BLaER1 treated with 17β-estradiol and CSF1 and Interleukin-3, amounts not matched to agents 10 nM and 100 nM (cell line): ENCODE data around the gene ZNF629.

Experiments used
- H3K27ac ChIP-seq, 11 experiments: shearing (Covaris generic); formaldehyde crosslinking; 2 replicates each; pipeline ENCODE4 v1.8.1; 2022
- H3K27me3 ChIP-seq, 11 experiments: shearing (Covaris generic); formaldehyde crosslinking; 2 replicates each; pipeline ENCODE4 v1.8.1; 2022
- H3K36me3 ChIP-seq, 11 experiments: shearing (Covaris generic); formaldehyde crosslinking; 2 replicates each; pipeline ENCODE4 v1.8.1; 2022
- H3K4me1 ChIP-seq, 10 experiments: shearing (Covaris generic); formaldehyde crosslinking; 2 replicates each; pipeline ENCODE4 v1.8.1; 2022
- H3K4me2 ChIP-seq, 11 experiments: shearing (Covaris generic); formaldehyde crosslinking; 2 replicates each; pipeline ENCODE4 v1.8.1; 2022
- H3K4me3 ChIP-seq, 10 experiments: shearing (Covaris generic); formaldehyde crosslinking; 2 replicates each; pipeline ENCODE4 v1.8.1; 2022
- H3K9ac ChIP-seq, 11 experiments: shearing (Covaris generic); formaldehyde crosslinking; 2 replicates each; pipeline ENCODE4 v1.8.1; 2022
- H3K9me3 ChIP-seq, 11 experiments: shearing (Covaris generic); formaldehyde crosslinking; replicated peaks in 1 of 11; 2 replicates each; pipeline ENCODE4 v1.8.1; 2022
- H4K20me1 ChIP-seq, 11 experiments: shearing (Covaris generic); formaldehyde crosslinking; 2 replicates each; pipeline ENCODE4 v1.8.1; 2022
- Cebpa-rat ChIP-seq, 11 experiments: shearing (Covaris generic); IDR thresholded peaks; 2 replicates each; pipeline ENCODE4 v1.8.1; 2022

Gene ZNF629

DNA sequence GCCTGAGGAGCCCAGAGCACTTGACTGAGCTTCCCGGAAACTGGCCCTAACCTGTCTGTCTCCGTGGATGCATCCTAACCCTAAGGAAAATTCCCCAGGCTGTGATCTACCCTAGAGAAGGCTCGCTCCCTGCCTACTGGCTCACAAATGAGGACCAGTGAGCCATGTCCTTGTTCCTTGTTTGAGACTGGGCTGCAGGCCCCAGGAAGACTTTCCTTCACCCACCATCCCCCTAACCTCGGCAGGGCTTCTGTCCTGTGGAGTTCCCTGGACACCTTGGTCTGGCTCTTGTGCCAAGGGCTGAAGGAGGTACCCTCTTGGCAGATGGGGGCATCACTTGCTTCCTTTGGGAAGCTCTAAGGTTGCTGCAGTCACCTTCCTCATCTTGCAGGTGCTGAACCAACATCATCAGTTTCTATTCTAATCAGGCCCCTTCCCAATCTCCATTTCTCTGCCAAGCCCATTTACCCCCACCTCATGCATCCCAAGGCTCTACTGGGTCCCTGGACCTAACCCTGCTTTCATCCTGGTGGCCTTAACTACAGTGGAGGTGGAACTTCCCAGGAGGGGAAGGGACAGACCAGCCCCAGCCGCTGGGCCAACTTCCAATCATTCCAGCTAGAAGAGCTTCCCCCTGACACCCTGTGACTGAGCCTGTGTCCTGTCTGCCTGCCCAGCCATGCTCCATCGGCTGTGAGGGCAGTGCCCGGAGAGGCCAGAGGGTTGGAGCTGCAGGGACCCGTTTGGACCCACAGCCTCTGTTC, 12.5 kb downstream of the ZNF629 start:
- Histone ChIP-seq H3K9ac (peak overlapping the region in 10 of 11 experiments; percentile 83 to 97 (median 90); a peak in 19 of 22 replicates), H3K9me3 (no peaks in the 10 kb centered on the region), H3K4me2 (peak overlapping the region; percentile 83 to 99 (median 92)), H3K27me3 (no peaks in the 10 kb centered on the region), H4K20me1 (peaks cover 0 to 76% (median 57%) of the 10 kb centered on the region in 11 experiments; a peak in 16 of 22 replicates), H3K36me3 (peaks cover 41 to 76% (median 60%) of the 10 kb centered on the region in 11 experiments), H3K27ac (peak overlapping the region in 7 of 11 experiments; percentile 86 to 95 (median 91); a peak in 4 of 22 replicates), H3K4me1 (peaks cover 24 to 49% (median 34%) of the 10 kb centered on the region in 10 experiments), H3K4me3 (peak overlapping the region; percentile 63 to 88 (median 79))
- no peak for TF ChIP-seq Cebpa-rat (IDR thresholded peaks at IDR 0.05)

DNA sequence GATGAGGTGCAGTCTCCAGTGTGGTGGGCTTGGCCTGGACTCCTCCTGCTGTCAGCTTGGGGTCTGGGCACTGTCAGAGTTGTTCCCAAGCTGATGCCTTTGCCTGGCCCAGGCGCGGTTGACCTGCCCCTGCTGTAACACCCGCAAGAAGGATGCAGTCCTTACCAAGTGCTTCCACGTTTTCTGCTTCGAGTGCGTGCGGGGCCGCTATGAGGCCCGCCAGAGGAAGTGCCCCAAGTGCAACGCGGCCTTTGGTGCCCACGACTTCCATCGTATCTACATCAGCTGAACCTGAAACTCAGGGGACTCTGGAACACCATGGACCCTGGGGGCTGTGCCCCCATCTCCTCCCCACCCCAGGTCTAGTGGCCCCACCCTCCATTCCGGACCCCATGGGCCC, 13.2 kb downstream of the ZNF629 start:
- Histone ChIP-seq H3K4me1 (peaks cover 24 to 46% (median 34%) of the 10 kb centered on the region in 10 experiments), H3K36me3 (peaks cover 49 to 76% (median 60%) of the 10 kb centered on the region in 11 experiments), H3K27me3 (no peaks in the 10 kb centered on the region), H3K27ac (no peak overlapping the region), H3K4me2 (no peak overlapping the region), H3K4me3 (no peak overlapping the region), H3K9me3 (no peaks in the 10 kb centered on the region), H4K20me1 (peaks cover 0 to 76% (median 53%) of the 10 kb centered on the region in 11 experiments; a peak in 16 of 22 replicates), H3K9ac (no peak overlapping the region)
- TF ChIP-seq Cebpa-rat (IDR thresholded peaks at IDR 0.05), result no peak

DNA sequence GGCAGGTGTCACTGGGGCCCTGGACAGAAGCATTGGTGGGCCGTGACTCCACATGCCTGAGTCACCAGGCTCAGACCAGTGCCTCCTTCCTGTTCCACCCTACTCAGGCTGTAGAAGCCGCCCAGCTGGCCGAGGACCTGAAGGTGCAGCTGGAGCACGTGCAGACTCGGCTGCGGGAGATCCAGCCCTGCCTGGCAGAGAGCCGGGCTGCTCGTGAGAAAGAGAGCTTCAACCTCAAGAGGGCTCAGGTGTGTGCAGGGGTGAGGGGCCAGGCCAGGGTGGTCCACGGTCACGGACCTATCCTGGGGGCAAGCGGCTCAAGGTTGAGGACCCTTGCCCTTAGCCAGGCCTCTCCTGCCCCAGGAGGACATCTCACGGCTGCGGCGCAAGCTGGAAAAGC, 15.3 kb downstream of the ZNF629 start:
- peaks cover 0 to 73% (median 42%) of the 10 kb centered on the region in 11 experiments; a peak in 18 of 22 replicates for H4K20me1 ChIP-seq
- no peaks in the 10 kb centered on the region for H3K9me3 ChIP-seq
- H3K27me3 ChIP-seq, result no peaks in the 10 kb centered on the region
- H3K4me1 ChIP-seq, result peaks cover 18 to 27% (median 19%) of the 10 kb centered on the region in 10 experiments
- no peak overlapping the region for H3K4me2 ChIP-seq
- no peak for TF ChIP-seq Cebpa-rat (IDR thresholded peaks at IDR 0.05)
- H3K27ac ChIP-seq, result no peak overlapping the region
- no peak overlapping the region for H3K4me3 ChIP-seq
- H3K9ac ChIP-seq, result peak overlapping the region in 2 of 11 experiments; percentile 9 to 35; a peak in 1 of 22 replicates
- peaks cover 70 to 83% (median 80%) of the 10 kb centered on the region in 11 experiments for H3K36me3 ChIP-seq

DNA sequence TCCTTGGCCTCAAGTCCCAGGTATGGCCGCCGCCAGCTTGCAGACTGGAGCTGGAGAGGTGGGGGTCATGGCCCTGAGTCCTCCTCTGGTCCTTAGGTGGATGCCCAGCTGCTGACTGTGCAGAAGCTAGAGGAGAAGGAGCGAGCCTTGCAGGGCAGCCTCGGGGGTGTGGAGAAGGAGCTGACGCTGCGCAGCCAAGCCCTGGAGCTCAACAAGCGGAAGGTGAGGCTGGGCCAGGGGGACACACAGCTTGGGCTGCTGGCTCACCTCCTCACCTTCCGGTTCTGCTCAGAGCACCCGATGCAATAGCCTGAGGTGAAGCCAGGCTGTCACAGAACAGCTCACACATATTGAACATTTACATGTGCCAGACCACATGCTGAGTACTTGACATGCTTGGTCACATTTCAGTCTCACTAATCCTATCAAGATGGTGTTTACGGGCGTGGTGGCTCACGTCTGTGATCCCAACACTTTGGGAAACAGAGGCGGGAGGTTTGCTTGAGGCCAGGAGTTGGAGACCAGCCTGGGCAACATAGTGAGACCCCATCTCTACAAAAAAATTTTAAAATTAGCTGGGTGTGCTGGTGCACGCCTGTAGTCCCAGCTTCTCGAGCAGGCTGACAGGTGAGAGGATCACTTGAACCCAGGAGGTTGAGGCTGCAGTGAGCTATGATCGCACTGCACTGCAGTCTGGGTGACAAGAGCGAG, 17.5 kb downstream of the ZNF629 start:
- Histone ChIP-seq H3K4me2 (no peak overlapping the region), H3K9me3 (no peaks in the 10 kb centered on the region), H3K27ac (no peak overlapping the region), H3K4me1 (peaks cover 3 to 16% (median 5%) of the 10 kb centered on the region in 10 experiments; a peak in 16 of 20 replicates), H3K9ac (no peak overlapping the region), H3K27me3 (no peaks in the 10 kb centered on the region), H4K20me1 (peaks cover 0 to 84% (median 51%) of the 10 kb centered on the region in 11 experiments; a peak in 18 of 22 replicates), H3K4me3 (no peak overlapping the region), H3K36me3 (peaks cover 92 to 100% (median 99%) of the 10 kb centered on the region in 11 experiments)
- TF ChIP-seq Cebpa-rat (IDR thresholded peaks at IDR 0.05), result no peak

GRCh38 chr16:30768583-30769181, 18.3 kb downstream of the ZNF629 start:
- Histone ChIP-seq H3K36me3 (peaks cover 98 to 100% (median 99%) of the 10 kb centered on the region in 11 experiments), H3K4me1 (peaks cover 1 to 16% (median 8%) of the 10 kb centered on the region in 10 experiments; a peak in 18 of 20 replicates), H3K9me3 (no peaks in the 10 kb centered on the region), H3K27ac (no peak overlapping the region), H3K27me3 (no peaks in the 10 kb centered on the region), H3K4me3 (no peak overlapping the region), H3K4me2 (no peak overlapping the region), H4K20me1 (peaks cover 0 to 84% (median 48%) of the 10 kb centered on the region in 11 experiments; a peak in 18 of 22 replicates), H3K9ac (peak overlapping the region in 1 of 11 experiments; percentile 18; a peak in 1 of 22 replicates)
- TF ChIP-seq Cebpa-rat (IDR thresholded peaks at IDR 0.05), result no peak

- peaks cover 97 to 100% (median 99%) of the 10 kb centered on the region in 11 experiments for H3K36me3 ChIP-seq
- H3K4me2 ChIP-seq, result no peak overlapping the region
- H3K4me1 ChIP-seq, result peaks cover 9 to 21% (median 15%) of the 10 kb centered on the region in 10 experiments
- H3K27ac ChIP-seq, result no peak overlapping the region
- no peak for TF ChIP-seq Cebpa-rat (IDR thresholded peaks at IDR 0.05)
- peaks cover 0 to 84% (median 46%) of the 10 kb centered on the region in 11 experiments; a peak in 18 of 22 replicates for H4K20me1 ChIP-seq
- H3K27me3 ChIP-seq, result no peaks in the 10 kb centered on the region
- H3K9ac ChIP-seq, result peak overlapping the region in 4 of 11 experiments; percentile 17 to 37 (median 28); a peak in 3 of 22 replicates
- H3K9me3 ChIP-seq, result no peaks in the 10 kb centered on the region
- H3K4me3 ChIP-seq, result no peak overlapping the region
These were observed 19.1 kb downstream of the ZNF629 start for GRCh38 chr16:30767767-30768465.

DNA sequence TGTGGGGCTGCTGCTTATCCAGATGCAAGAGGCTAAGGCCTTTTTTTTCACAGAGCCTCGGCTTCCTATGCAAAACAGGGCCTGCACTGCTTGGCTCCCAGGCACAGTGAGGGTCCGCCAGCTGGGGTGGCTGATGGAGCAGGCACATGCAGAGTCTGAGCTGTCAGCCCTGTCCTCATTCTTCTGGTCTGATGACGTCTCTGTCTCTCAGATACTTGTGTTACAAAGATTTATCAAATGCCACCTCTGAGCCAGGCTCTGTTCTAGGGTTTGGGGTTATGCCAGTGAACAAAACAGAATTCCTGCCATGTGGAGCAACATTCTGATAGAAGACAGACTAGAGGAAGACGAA, 20.1 kb downstream of the ZNF629 start:
- Histone ChIP-seq H3K9me3 (no peaks in the 10 kb centered on the region), H3K4me3 (no peak overlapping the region), H3K36me3 (peaks cover 87 to 91% (median 89%) of the 10 kb centered on the region in 11 experiments), H4K20me1 (peaks cover 0 to 77% (median 41%) of the 10 kb centered on the region in 11 experiments; a peak in 17 of 22 replicates), H3K9ac (peak overlapping the region in 3 of 11 experiments; percentile 3 to 87 (median 15); a peak in 3 of 22 replicates), H3K4me2 (no peak overlapping the region), H3K27me3 (no peaks in the 10 kb centered on the region), H3K27ac (no peak overlapping the region), H3K4me1 (peaks cover 12 to 21% (median 18%) of the 10 kb centered on the region in 10 experiments)
- TF ChIP-seq Cebpa-rat (IDR thresholded peaks at IDR 0.05), result no peak
